Neutrophil (primary cell): ENCODE results near the gene MAPKAPK5.
A peak's percentile ranks its signal among the peaks of the same experiment; 100 is the strongest.
"Not testable (repeated sequence)": the region's sequence is repeated elsewhere in the genome, so short reads cannot be mapped to it uniquely, and the experiment has no call there.

ENCODE experiments used
- H3K27ac ChIP-seq: fragments of 200-600 bp; sonication (generic); 2 replicates; pipeline ENCODE4 v1.5.1; 2016; ENCODE audit warnings: mild to moderate bottlenecking, moderate library complexity
- H3K27me3 ChIP-seq: fragments of 200-600 bp; sonication (generic); 2 replicates; pipeline ENCODE4 v1.6.0; 2016; ENCODE audit warnings: mild to moderate bottlenecking
- H3K36me3 ChIP-seq: fragments of 200-600 bp; sonication (generic); 2 replicates; pipeline ENCODE4 v1.5.1; 2017
- H3K4me1 ChIP-seq, 2 experiments: fragments of 200-600 bp in 1 of 2; sonication (generic) in 1 of 2; 1 replicate in 1 of 2; 2 replicates in 1 of 2; pipeline versions ENCODE4 v1.5.1 to v1.6.1; 2013 to 2016; ENCODE audit warnings: low read depth in 1 of 2, low read length in 1 of 2, mild to moderate bottlenecking in 1 of 2, moderate library complexity in 1 of 2; ENCODE audit not compliant: control insufficient read depth in 1 of 2, insufficient read depth in 1 of 2
- H3K4me3 ChIP-seq, 2 experiments: fragments of 200-600 bp in 1 of 2; sonication (generic) in 1 of 2; 1 replicate in 1 of 2; 2 replicates in 1 of 2; pipeline ENCODE4 v1.5.1; 2013 to 2016; ENCODE audit warnings: low read depth in 1 of 2, low read length in 1 of 2, mild to moderate bottlenecking in 1 of 2, moderate library complexity in 1 of 2
- H3K9me3 ChIP-seq: fragments of 200-600 bp; sonication (generic); 2 replicates; pipeline ENCODE4 v1.5.1; 2016
- CTCF ChIP-seq: fragments of 200-600 bp; sonication (generic); IDR thresholded peaks from 2 replicates; pipeline ENCODE4 v1.5.1; 2016; ENCODE audit warnings: antibody characterized with exemption

The MAPKAPK5 gene

GRCh38 chr12:111825509-111825908 is 16.5 kb upstream of the MAPKAPK5 start:
- H3K4me1 ChIP-seq: peaks cover 22 to 23% of the 10 kb centered on the region in 2 experiments

GRCh38 chr12:111826316-111826715 is 15.7 kb upstream of the MAPKAPK5 start:
- Histone ChIP-seq H3K27me3 (no peaks in the 10 kb centered on the region), H3K4me3 (no peak overlapping the region), H3K36me3 (no peaks in the 10 kb centered on the region), H3K9me3 (no peaks in the 10 kb centered on the region), H3K27ac (no peak overlapping the region), H3K4me1 (peaks cover 22 to 23% of the 10 kb centered on the region in 2 experiments)
- no peak for TF ChIP-seq CTCF

More at GRCh38 chr12:111825509-111825908, 16.5 kb upstream of the MAPKAPK5 start:
- Histone ChIP-seq H3K27me3 (no peaks in the 10 kb centered on the region), H3K4me3 (no peak overlapping the region), H3K27ac (no peak overlapping the region), H3K9me3 (no peaks in the 10 kb centered on the region), H3K36me3 (no peaks in the 10 kb centered on the region)
- no peak for TF ChIP-seq CTCF

- H3K27me3 ChIP-seq: no peaks in the 10 kb centered on the region
- H3K9me3 ChIP-seq: no peaks in the 10 kb centered on the region
- peaks cover 22% of the 10 kb centered on the region in 2 experiments for H3K4me1 ChIP-seq
- H3K4me3 ChIP-seq: no peak overlapping the region
- H3K36me3 ChIP-seq: no peaks in the 10 kb centered on the region
- TF ChIP-seq CTCF: no peak
- no peak overlapping the region for H3K27ac ChIP-seq
Measured at GRCh38 chr12:111826992-111827391, 15.0 kb upstream of the MAPKAPK5 start.

- no peak for TF ChIP-seq CTCF
- Histone ChIP-seq H3K4me3 (no peak overlapping the region), H3K9me3 (no peaks in the 10 kb centered on the region), H3K27me3 (no peaks in the 10 kb centered on the region), H3K4me1 (peaks cover 13 to 14% of the 10 kb centered on the region in 2 experiments), H3K27ac (no peak overlapping the region), H3K36me3 (no peaks in the 10 kb centered on the region)
Measured at GRCh38 chr12:111827907-111828306, 14.1 kb upstream of the MAPKAPK5 start.

GRCh38 chr12:111828338-111828979 is 13.6 kb upstream of the MAPKAPK5 start:
- no peak for TF ChIP-seq CTCF
- H3K27me3 ChIP-seq: no peaks in the 10 kb centered on the region

GRCh38 chr12:111829635-111830034 is 12.4 kb upstream of the MAPKAPK5 start:
- not testable (repeated sequence) for H3K27ac ChIP-seq, H3K36me3 ChIP-seq, H3K27me3 ChIP-seq, H3K9me3 ChIP-seq, H3K4me3 ChIP-seq, H3K4me1 ChIP-seq

More at GRCh38 chr12:111828338-111828979, 13.6 kb upstream of the MAPKAPK5 start:
- Histone ChIP-seq H3K4me1 (peaks cover 8% of the 10 kb centered on the region in 2 experiments), H3K9me3 (no peaks in the 10 kb centered on the region), H3K4me3 (no peak overlapping the region), H3K27ac (no peak overlapping the region), H3K36me3 (no peaks in the 10 kb centered on the region)

GRCh38 chr12:111834740-111835386 is 7.2 kb upstream of the MAPKAPK5 start:
- not testable (repeated sequence) for H3K36me3 ChIP-seq, H3K4me1 ChIP-seq, H3K27me3 ChIP-seq, H3K9me3 ChIP-seq
- Histone ChIP-seq H3K27ac (peak overlapping the region; percentile 71), H3K4me3 (peak overlapping the region; percentile 49 to 68)

GRCh38 chr12:111835531-111836181 is 6.4 kb upstream of the MAPKAPK5 start:
- Histone ChIP-seq H3K4me3 (peak overlapping the region in 1 of 2 experiments; percentile 68), H3K27ac (peak overlapping the region; percentile 71)
- H3K27me3 ChIP-seq: not testable (repeated sequence)

More at GRCh38 chr12:111835531-111836181, 6.4 kb upstream of the MAPKAPK5 start:
- H3K36me3 ChIP-seq, H3K9me3 ChIP-seq: not testable (repeated sequence)
- H3K4me1 ChIP-seq: peaks cover 16 to 17% of the 10 kb centered on the region in 2 experiments
